K562 (cell line): ENCODE data around the gene DMD. TPM values are rescaled to one million over a fixed set of nuclear protein-coding genes. Genes with fewer than 3 reads are reported as not detected.

Experiments used
- BHLHE40 ChIP-seq: IDR thresholded peaks from 2 replicates; pipeline ENCODE4 v1.6.1; 2011; ENCODE audit warnings: low read length, improper control_type of control experiment
- BRD9 ChIP-seq: fragments of 450-650 bp; IDR thresholded peaks from 2 replicates; pipeline ENCODE4 v1.6.1; 2018; ENCODE audit warnings: low read depth; ENCODE audit not compliant: partially characterized antibody
- CBFA2T2 ChIP-seq: fragments of 450-650 bp; conservative IDR thresholded peaks from 2 replicates; pipeline ENCODE4 v1.6.1; 2017; ENCODE audit warnings: mild to moderate bottlenecking
- CHCHD3 ChIP-seq: fragments of 250-450 bp; sonication (Bioruptor Pico); IDR thresholded peaks from 2 replicates; pipeline ENCODE4 v2.1.2; 2022; ENCODE audit warnings: mild to moderate bottlenecking
- CXXC5 ChIP-seq: fragments of 250-450 bp; sonication (Bioruptor Pico); IDR thresholded peaks from 2 replicates; pipeline ENCODE4 v1.8.0; 2022; ENCODE audit warnings: inconsistent platforms, mild to moderate bottlenecking, moderate library complexity
- E2F3 ChIP-seq: fragments of 250-450 bp; sonication (Bioruptor Pico); IDR thresholded peaks from 2 replicates; pipeline ENCODE4 v1.4.0; 2020; ENCODE audit warnings: mild to moderate bottlenecking
- ELF2 ChIP-seq: fragments of 250-450 bp; sonication (Bioruptor Pico); IDR thresholded peaks from 2 replicates; pipeline ENCODE4 v1.5.0; 2021; ENCODE audit warnings: mild to moderate bottlenecking
- EP300 ChIP-seq: IDR thresholded peaks from 2 replicates; pipeline ENCODE4 v1.6.1; 2012; ENCODE audit warnings: low read length, improper control_type of control experiment
- FOXA1 ChIP-seq: fragments of 450-650 bp; IDR thresholded peaks from 2 replicates; pipeline ENCODE4 v1.6.1; 2016; ENCODE audit warnings: mild to moderate bottlenecking, borderline replicate concordance
- HDAC1 ChIP-seq, 2 experiments: fragments of 450-650 bp; IDR thresholded peaks; 2 replicates each; pipeline ENCODE4 v1.6.1; 2016 to 2017; ENCODE audit warnings: inconsistent platforms in 1 of 2, mild to moderate bottlenecking in 1 of 2, moderate library complexity in 1 of 2
- HSF4 ChIP-seq: fragments of 250-450 bp; sonication (Bioruptor Pico); IDR thresholded peaks from 2 replicates; pipeline ENCODE4 v2.1.2; 2022; ENCODE audit warnings: mild to moderate bottlenecking, moderate library complexity, borderline replicate concordance
- KDM1A ChIP-seq, 2 experiments: fragments of 450-650 bp; IDR thresholded peaks; 2 replicates each; pipeline ENCODE4 v1.6.1; 2016; ENCODE audit warnings: mild to moderate bottlenecking in 2 of 2
- MAFG ChIP-seq: fragments of 450-650 bp; conservative IDR thresholded peaks from 2 replicates; pipeline ENCODE4 v1.6.1; 2016; ENCODE audit warnings: missing genetic modification characterization, missing compliant biosample characterization
- RAD21 ChIP-seq, 2 experiments: fragments of 250-450 bp in 1 of 2; fragments of 450-650 bp in 1 of 2; sonication (Bioruptor Pico) in 1 of 2; formaldehyde crosslinking in 1 of 2; IDR thresholded peaks in 1 of 2; conservative IDR thresholded peaks in 1 of 2; 2 replicates each; pipeline versions ENCODE4 v1.4.0 to v1.8.0; 2020 to 2022; ENCODE audit warnings: mild to moderate bottlenecking in 2 of 2, moderate library complexity in 1 of 2
- SIX5 ChIP-seq, 2 experiments: IDR thresholded peaks; 2 replicates each; pipeline ENCODE4 v1.6.1; 2011; ENCODE audit warnings: low read length in 2 of 2, borderline replicate concordance in 1 of 2, low read depth in 1 of 2, mild to moderate bottlenecking in 1 of 2, moderate library complexity in 1 of 2; ENCODE audit not compliant: insufficient read depth in 1 of 2
- SP2 ChIP-seq: IDR thresholded peaks from 2 replicates; pipeline ENCODE4 v1.6.1; 2011; ENCODE audit warnings: mild to moderate bottlenecking, low read depth, low read length, moderate library complexity; ENCODE audit not compliant: poor library complexity, severe bottlenecking; ENCODE audit errors: extremely low read depth
- TBL1XR1 ChIP-seq, 2 experiments: IDR thresholded peaks; 2 replicates each; pipeline ENCODE4 v1.6.1; 2012; ENCODE audit warnings: improper control_type of control experiment in 2 of 2, low read length in 2 of 2, mild to moderate bottlenecking in 1 of 2
- TEAD2 ChIP-seq: fragments of 450-650 bp; IDR thresholded peaks from 2 replicates; pipeline ENCODE4 v1.6.1; 2016; ENCODE audit warnings: missing genetic modification characterization, control low read depth, missing compliant biosample characterization
- ZBED1 ChIP-seq: IDR thresholded peaks from 2 replicates; pipeline ENCODE4 v1.6.1; 2014
- ZNF354B ChIP-seq: fragments of 250-450 bp; sonication (Bioruptor Pico); IDR thresholded peaks from 2 replicates; pipeline ENCODE4 v1.4.0; 2020
- ZNF444 ChIP-seq: fragments of 250-450 bp; sonication (Bioruptor Pico); IDR thresholded peaks from 2 replicates; pipeline ENCODE4 v1.4.0; 2020; ENCODE audit warnings: mild to moderate bottlenecking, moderate library complexity
- ZNF668 ChIP-seq: fragments of 250-450 bp; sonication (Bioruptor Pico); IDR thresholded peaks from 2 replicates; pipeline ENCODE4 v1.8.0; 2022; ENCODE audit warnings: mild to moderate bottlenecking, inconsistent platforms
- polyA plus RNA-seq, 8 experiments: library from polyadenylated mRNA; depleted of rRNA in 4 of 8; stranded (reverse) in 5 of 8; unstranded in 3 of 8; fragments of >200 nt; fragmentation: Nextera tagmentation in 2 of 8; fragmentation: Illumina TruSeq in 1 of 8; extraction: Ambion mirVana in 2 of 8; extraction: Trizol in 1 of 8; gene quantifications; 2 replicates each; pipeline versions ENCODE4 v1.2.1 to v1.2.3, GENCODE V29; 2011 to 2014; ENCODE audit warnings: inconsistent platforms in 1 of 8, missing spikeins in 1 of 8
- total RNA-seq, 7 experiments: library from RNA; depleted of rRNA in 6 of 7; stranded (reverse); fragments of >200 nt in 6 of 7; fragmentation: Illumina TruSeq in 2 of 7; extraction: Trizol in 2 of 7; gene quantifications; 2 replicates each; pipeline versions ENCODE4 v1.2.1 to v1.2.3, GENCODE V29; 2011 to 2021; ENCODE audit warnings: low replicate concordance in 1 of 7
- TF ChIP-seq, protein P1 (sequence below): sonication (generic); IDR thresholded peaks from 2 replicates; pipeline ENCODE4 v1.6.1; 2016
- TF ChIP-seq, protein P2 (sequence below): fragments of 450-650 bp; IDR thresholded peaks from one replicate; pipeline ENCODE4 v1.6.1; 2018; ENCODE audit warnings: mild to moderate bottlenecking, moderate library complexity; ENCODE audit not compliant: partially characterized antibody
- TF ChIP-seq, protein P3 (sequence below): IDR thresholded peaks from 2 replicates; pipeline ENCODE4 v1.6.1; 2012; ENCODE audit warnings: low read depth, low read length, improper control_type of control experiment, borderline replicate concordance
- TF ChIP-seq, protein P4 (sequence below): sonication (generic); formaldehyde crosslinking; IDR thresholded peaks from 2 replicates; pipeline ENCODE4 v1.8.1; 2023; ENCODE audit warnings: mild to moderate bottlenecking, missing genetic modification reagents

DMD gene
- total and polyA plus RNA-seq, 9 of the 15 experiments (the other 6 are each of a cell fraction or from before 2014, with no cell fraction given), result 3.8 to 20.4 (median 11.4) TPM

DNA sequence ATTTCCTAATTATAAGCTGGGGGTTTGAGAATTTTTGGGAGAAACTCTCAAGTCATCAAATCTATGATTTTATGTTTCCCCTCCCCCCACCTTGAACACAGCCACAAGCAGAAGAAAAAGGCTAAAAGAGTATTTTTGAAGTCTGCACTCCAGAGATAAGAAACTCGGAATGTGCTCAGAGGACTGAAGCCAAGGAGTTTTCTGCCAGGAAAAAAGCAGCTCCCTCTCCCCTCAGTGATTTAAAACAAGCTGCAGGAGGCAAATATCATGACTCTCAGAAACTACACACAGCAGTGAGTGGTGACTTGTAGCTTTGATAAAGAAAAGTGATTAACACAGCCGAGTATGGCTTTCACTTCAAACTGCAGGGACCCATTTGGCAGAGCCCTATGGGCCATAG, 1339.3 kb downstream of the DMD start (continued):
- TF ChIP-seq, protein P1, sequence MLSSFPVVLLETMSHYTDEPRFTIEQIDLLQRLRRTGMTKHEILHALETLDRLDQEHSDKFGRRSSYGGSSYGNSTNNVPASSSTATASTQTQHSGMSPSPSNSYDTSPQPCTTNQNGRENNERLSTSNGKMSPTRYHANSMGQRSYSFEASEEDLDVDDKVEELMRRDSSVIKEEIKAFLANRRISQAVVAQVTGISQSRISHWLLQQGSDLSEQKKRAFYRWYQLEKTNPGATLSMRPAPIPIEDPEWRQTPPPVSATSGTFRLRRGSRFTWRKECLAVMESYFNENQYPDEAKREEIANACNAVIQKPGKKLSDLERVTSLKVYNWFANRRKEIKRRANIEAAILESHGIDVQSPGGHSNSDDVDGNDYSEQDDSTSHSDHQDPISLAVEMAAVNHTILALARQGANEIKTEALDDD, result peak; percentile 56
- TF ChIP-seq CBFA2T2 (peak; percentile 92), BRD9 (no peak), E2F3 (CRISPR knock-in tag) (no peak), ELF2 (CRISPR knock-in tag) (no peak), SP2 (no peak), CXXC5 (CRISPR knock-in tag) (peak; percentile 38; the same call in 1 of the 2 replicates), KDM1A (IDR thresholded peaks at IDR 0.05) (peak; percentile 98 to 99), MAFG (tag) (peak; percentile 40; the same call in 1 of the 2 replicates), HSF4 (CRISPR knock-in tag) (no peak), BHLHE40 (peak; percentile 69), RAD21 (CRISPR knock-in tag; conservative IDR thresholded peaks at IDR 0.05 in 1 of 2, IDR thresholded peaks at IDR 0.05 in 1 of 2) (0 out of 4 replicates have a peak, but pooled peaks of 1 of the 2 experiments have one; percentile 24), ZNF354B (no peak), ZNF668 (no peak), ZNF444 (CRISPR knock-in tag) (no peak), ZBED1 (no peak), TEAD2 (tag) (peak; percentile 84; the same call in 1 of the 2 replicates), HDAC1 (IDR thresholded peaks at IDR 0.05) (peak in 1 of 2 experiments; percentile 93; a peak in 2 of 4 replicates), CHCHD3 (CRISPR knock-in tag) (no peak), SIX5 (IDR thresholded peaks at IDR 0.05; ENCODE audit: borderline replicate concordance in 1 of 2, insufficient read depth in 1 of 2, low read depth in 1 of 2, low read length in 2 of 2) (no peak), EP300 (peak; percentile 81), TBL1XR1 (IDR thresholded peaks at IDR 0.05; ENCODE audit: low read length in 2 of 2) (peak in 1 of 2 experiments; percentile 43; a peak in 2 of 4 replicates), FOXA1 (no peak)
- TF ChIP-seq, protein P2, sequence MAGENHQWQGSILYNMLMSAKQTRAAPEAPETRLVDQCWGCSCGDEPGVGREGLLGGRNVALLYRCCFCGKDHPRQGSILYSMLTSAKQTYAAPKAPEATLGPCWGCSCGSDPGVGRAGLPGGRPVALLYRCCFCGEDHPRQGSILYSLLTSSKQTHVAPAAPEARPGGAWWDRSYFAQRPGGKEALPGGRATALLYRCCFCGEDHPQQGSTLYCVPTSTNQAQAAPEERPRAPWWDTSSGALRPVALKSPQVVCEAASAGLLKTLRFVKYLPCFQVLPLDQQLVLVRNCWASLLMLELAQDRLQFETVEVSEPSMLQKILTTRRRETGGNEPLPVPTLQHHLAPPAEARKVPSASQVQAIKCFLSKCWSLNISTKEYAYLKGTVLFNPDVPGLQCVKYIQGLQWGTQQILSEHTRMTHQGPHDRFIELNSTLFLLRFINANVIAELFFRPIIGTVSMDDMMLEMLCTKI, result no peak
- TF ChIP-seq, protein P3, sequence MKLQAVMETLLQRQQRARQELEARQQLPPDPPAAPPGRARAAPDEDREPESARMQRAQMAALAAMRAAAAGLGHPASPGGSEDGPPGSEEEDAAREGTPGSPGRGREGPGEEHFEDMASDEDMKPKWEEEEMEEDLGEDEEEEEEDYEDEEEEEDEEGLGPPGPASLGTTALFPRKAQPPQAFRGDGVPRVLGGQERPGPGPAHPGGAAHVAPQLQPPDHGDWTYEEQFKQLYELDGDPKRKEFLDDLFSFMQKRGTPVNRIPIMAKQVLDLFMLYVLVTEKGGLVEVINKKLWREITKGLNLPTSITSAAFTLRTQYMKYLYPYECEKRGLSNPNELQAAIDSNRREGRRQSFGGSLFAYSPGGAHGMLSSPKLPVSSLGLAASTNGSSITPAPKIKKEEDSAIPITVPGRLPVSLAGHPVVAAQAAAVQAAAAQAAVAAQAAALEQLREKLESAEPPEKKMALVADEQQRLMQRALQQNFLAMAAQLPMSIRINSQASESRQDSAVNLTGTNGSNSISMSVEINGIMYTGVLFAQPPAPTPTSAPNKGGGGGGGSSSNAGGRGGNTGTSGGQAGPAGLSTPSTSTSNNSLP, result 0 out of 2 replicates have a peak, but pooled peaks have one; percentile 15
- TF ChIP-seq, protein P4, sequence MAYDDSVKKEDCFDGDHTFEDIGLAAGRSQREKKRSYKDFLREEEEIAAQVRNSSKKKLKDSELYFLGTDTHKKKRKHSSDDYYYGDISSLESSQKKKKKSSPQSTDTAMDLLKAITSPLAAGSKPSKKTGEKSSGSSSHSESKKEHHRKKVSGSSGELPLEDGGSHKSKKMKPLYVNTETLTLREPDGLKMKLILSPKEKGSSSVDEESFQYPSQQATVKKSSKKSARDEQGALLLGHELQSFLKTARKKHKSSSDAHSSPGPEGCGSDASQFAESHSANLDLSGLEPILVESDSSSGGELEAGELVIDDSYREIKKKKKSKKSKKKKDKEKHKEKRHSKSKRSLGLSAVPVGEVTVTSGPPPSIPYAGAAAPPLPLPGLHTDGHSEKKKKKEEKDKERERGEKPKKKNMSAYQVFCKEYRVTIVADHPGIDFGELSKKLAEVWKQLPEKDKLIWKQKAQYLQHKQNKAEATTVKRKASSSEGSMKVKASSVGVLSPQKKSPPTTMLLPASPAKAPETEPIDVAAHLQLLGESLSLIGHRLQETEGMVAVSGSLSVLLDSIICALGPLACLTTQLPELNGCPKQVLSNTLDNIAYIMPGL (CRISPR knock-in tag), result no peak
